PFSK-1 (cell line): ENCODE data around the gene PLSCR3.

Source experiments
- FOXP2 ChIP-seq: optimal IDR thresholded peaks from 2 replicates; pipeline ENCODE3; 2011; ENCODE audit warnings: borderline replicate concordance, control low read depth, inconsistent platforms; ENCODE audit not compliant: insufficient read depth; ENCODE audit errors: extremely low read length, extremely low read depth
- POLR2AphosphoS5 ChIP-seq: IDR thresholded peaks from 2 replicates; pipeline ENCODE4 v1.6.1; 2012; ENCODE audit warnings: low read depth, mild to moderate bottlenecking, control low read depth, low read length, moderate library complexity
- SIN3A ChIP-seq: IDR thresholded peaks from 2 replicates; pipeline ENCODE4 v1.6.1; 2012; ENCODE audit warnings: mild to moderate bottlenecking, low read length, moderate library complexity, borderline replicate concordance; ENCODE audit not compliant: insufficient read depth
- TAF1 ChIP-seq: IDR thresholded peaks from 2 replicates; pipeline ENCODE4 v1.6.1; 2012; ENCODE audit warnings: low read length, control low read depth, borderline replicate concordance; ENCODE audit not compliant: insufficient read depth
- TF ChIP-seq, protein P1 (sequence below), 2 experiments: IDR thresholded peaks; 2 replicates each; pipeline versions ENCODE4 v1.6.1 to v1.8.0; 2011 to 2012; ENCODE audit warnings: low read depth in 2 of 2, low read length in 2 of 2, control low read depth in 1 of 2, inconsistent platforms in 1 of 2, mild to moderate bottlenecking in 1 of 2, moderate library complexity in 1 of 2; ENCODE audit not compliant: insufficient read depth in 1 of 2

PLSCR3 gene

DNA sequence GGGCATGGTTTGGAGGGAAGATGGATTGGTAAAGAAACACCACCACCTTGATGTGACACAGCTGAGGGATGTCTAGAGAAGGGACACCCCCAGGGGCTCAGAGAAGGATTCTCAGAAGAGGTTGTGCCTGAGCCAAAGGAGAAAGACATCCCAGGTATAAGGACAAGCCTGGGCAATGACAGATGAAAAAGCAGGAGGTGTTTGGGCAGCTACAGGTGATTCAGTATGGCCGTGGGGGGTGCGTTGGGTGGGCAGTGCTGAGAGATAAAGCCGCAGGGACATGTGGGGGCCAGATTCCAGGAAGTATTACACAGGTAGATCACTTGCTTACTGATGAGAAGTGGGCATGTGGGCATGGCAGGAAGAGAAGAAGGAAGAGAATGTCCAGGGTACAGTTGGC, 32.4 kb downstream of the PLSCR3 start:
- TF ChIP-seq, protein P1, sequence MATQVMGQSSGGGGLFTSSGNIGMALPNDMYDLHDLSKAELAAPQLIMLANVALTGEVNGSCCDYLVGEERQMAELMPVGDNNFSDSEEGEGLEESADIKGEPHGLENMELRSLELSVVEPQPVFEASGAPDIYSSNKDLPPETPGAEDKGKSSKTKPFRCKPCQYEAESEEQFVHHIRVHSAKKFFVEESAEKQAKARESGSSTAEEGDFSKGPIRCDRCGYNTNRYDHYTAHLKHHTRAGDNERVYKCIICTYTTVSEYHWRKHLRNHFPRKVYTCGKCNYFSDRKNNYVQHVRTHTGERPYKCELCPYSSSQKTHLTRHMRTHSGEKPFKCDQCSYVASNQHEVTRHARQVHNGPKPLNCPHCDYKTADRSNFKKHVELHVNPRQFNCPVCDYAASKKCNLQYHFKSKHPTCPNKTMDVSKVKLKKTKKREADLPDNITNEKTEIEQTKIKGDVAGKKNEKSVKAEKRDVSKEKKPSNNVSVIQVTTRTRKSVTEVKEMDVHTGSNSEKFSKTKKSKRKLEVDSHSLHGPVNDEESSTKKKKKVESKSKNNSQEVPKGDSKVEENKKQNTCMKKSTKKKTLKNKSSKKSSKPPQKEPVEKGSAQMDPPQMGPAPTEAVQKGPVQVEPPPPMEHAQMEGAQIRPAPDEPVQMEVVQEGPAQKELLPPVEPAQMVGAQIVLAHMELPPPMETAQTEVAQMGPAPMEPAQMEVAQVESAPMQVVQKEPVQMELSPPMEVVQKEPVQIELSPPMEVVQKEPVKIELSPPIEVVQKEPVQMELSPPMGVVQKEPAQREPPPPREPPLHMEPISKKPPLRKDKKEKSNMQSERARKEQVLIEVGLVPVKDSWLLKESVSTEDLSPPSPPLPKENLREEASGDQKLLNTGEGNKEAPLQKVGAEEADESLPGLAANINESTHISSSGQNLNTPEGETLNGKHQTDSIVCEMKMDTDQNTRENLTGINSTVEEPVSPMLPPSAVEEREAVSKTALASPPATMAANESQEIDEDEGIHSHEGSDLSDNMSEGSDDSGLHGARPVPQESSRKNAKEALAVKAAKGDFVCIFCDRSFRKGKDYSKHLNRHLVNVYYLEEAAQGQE (IDR thresholded peaks at IDR 0.05; ENCODE audit: insufficient read depth in 1 of 2, low read depth in 2 of 2, low read length in 2 of 2), result no peak
- TF ChIP-seq SIN3A (no peak), TAF1 (no peak)

DNA sequence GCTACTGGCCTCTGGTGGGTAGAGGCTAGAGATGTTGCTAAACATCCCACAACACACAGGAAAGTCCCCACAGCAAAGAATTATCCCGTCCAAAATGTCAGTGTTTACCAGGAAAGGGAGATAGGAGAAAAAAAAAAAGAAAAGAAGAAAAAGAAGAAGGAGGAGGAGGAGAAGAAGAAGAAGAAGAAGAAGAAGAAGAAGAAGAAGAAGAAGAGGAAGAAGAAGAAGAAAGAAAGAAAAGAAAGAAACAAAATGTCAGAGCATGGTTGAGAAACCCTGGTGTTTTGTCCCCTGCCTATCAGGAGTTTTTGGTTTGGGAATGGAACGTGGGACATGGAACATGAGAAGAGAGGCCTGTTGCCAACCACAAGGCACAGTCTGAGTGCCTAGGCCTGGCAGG, 36.9 kb downstream of the PLSCR3 start:
- TF ChIP-seq FOXP2 (no peak), SIN3A (no peak), TAF1 (no peak), POLR2AphosphoS5 (no peak)
- TF ChIP-seq, protein P1 (IDR thresholded peaks at IDR 0.05; ENCODE audit: insufficient read depth in 1 of 2, low read depth in 2 of 2, low read length in 2 of 2), result no peak

DNA sequence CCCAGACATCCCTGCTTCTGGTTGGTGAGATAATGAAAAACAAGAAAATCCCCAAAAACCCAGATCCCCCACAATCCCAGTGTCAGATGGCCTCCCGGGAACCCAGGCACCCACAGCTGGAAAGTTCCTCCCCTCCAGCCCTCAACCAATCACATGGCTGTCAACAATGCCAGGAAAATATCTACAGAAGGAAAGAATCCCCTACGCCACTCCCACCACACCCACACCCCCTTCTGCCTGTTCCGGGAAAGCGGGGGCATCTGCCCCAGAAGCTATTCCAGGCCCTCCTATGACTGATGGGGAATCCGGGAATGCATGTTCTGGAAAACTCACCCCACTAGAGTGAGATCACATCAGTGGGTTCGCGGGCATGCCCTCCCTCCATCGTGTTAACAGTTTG, 37.6 kb downstream of the PLSCR3 start:
- no peak for TF ChIP-seq SIN3A
- TF ChIP-seq, protein P1 (IDR thresholded peaks at IDR 0.05; ENCODE audit: insufficient read depth in 1 of 2, low read depth in 2 of 2, low read length in 2 of 2), result no peak
- no peak for TF ChIP-seq FOXP2
- no peak for TF ChIP-seq POLR2AphosphoS5
- TF ChIP-seq TAF1, result no peak

- no peak for TF ChIP-seq TAF1
- no peak for TF ChIP-seq SIN3A
- TF ChIP-seq, protein P1 (IDR thresholded peaks at IDR 0.05; ENCODE audit: insufficient read depth in 1 of 2, low read depth in 2 of 2, low read length in 2 of 2), result no peak
- peak; percentile 95 for TF ChIP-seq FOXP2
- TF ChIP-seq POLR2AphosphoS5, result no peak
These were observed 38.2 kb downstream of the PLSCR3 start for GRCh38 chr17:7356072-7356549.

- no peak for TF ChIP-seq TAF1
- TF ChIP-seq, protein P1 (IDR thresholded peaks at IDR 0.05; ENCODE audit: insufficient read depth in 1 of 2, low read depth in 2 of 2, low read length in 2 of 2), result no peak
- no peak for TF ChIP-seq SIN3A
- no peak for TF ChIP-seq FOXP2
- no peak for TF ChIP-seq POLR2AphosphoS5
These were observed 38.8 kb downstream of the PLSCR3 start for GRCh38 chr17:7355573-7355972.
